Endodermal cell (in vitro differentiated cells): ENCODE results near the gene RNFT2. TPM values are rescaled to one million over a fixed set of nuclear protein-coding genes. Genes with fewer than 3 reads are reported as not detected.
A peak's percentile ranks its signal among the peaks of the same experiment; 100 is the strongest.

Experiments used
- DNase-seq: peaks from one replicate; pipeline ENCODE4 v3.0.0-alpha.2; 2017
- H3K27ac ChIP-seq: 2 replicates; pipeline ENCODE4 v1.5.1; 2013; ENCODE audit warnings: mild to moderate bottlenecking, low read depth, low read length, moderate library complexity
- H3K27me3 ChIP-seq: 2 replicates; pipeline ENCODE4 v1.6.1; 2013; ENCODE audit warnings: mild to moderate bottlenecking, low read length, moderate library complexity; ENCODE audit not compliant: insufficient read depth, control insufficient read depth, poor library complexity, severe bottlenecking
- H3K36me3 ChIP-seq: 2 replicates; pipeline ENCODE4 v1.7.0; 2013; ENCODE audit warnings: mild to moderate bottlenecking, low read length, moderate library complexity; ENCODE audit not compliant: control insufficient read depth, insufficient read depth
- H3K4me1 ChIP-seq: one replicate; pipeline ENCODE4 v1.7.0; 2013; ENCODE audit warnings: low read length; ENCODE audit not compliant: control insufficient read depth, insufficient read depth
- H3K4me3 ChIP-seq: 2 replicates; pipeline ENCODE4 v1.5.1; 2013; ENCODE audit warnings: mild to moderate bottlenecking, low read length, moderate library complexity
- H3K9ac ChIP-seq: 2 replicates; pipeline ENCODE4 v1.6.1; 2013; ENCODE audit warnings: mild to moderate bottlenecking, low read length, moderate library complexity; ENCODE audit not compliant: poor library complexity, severe bottlenecking; ENCODE audit errors: extremely low read depth
- H3K9me3 ChIP-seq: 2 replicates; pipeline ENCODE4 v1.6.1; 2013; ENCODE audit warnings: mild to moderate bottlenecking, low read length, moderate library complexity; ENCODE audit not compliant: control insufficient read depth
- H3K27ac Mint-ChIP-seq: 2 replicates; pipeline ENCODE4 v1.8.0; 2020; ENCODE audit warnings: mixed read lengths
- H3K27me3 Mint-ChIP-seq: 2 replicates; pipeline ENCODE4 v1.8.0; 2021; ENCODE audit warnings: mild to moderate bottlenecking, mixed read lengths; ENCODE audit not compliant: insufficient read depth
- H3K36me3 Mint-ChIP-seq: 2 replicates; pipeline ENCODE4 v1.8.0; 2020; ENCODE audit warnings: low read depth, mixed read lengths
- H3K4me1 Mint-ChIP-seq: 2 replicates; pipeline ENCODE4 v1.8.0; 2020; ENCODE audit warnings: mixed read lengths
- H3K4me3 Mint-ChIP-seq: 2 replicates; pipeline ENCODE4 v1.8.0; 2020; ENCODE audit warnings: mild to moderate bottlenecking, moderate library complexity, mixed read lengths
- H3K9me3 Mint-ChIP-seq: 2 replicates; pipeline ENCODE4 v1.8.0; 2020; ENCODE audit warnings: mild to moderate bottlenecking, mixed read lengths
- CTCF ChIP-seq: fragments of 200-600 bp; sonication (generic); conservative IDR thresholded peaks from 2 replicates; pipeline ENCODE4 v1.5.0; 2021; ENCODE audit warnings: antibody characterized with exemption, mild to moderate bottlenecking
- WGBS, 2 experiments: methylation state at CpG; one replicate each; pipeline versions ENCODE4 v1.1.5 to v1.1.7; 2013; ENCODE audit warnings: missing lambda C conversion rate in 2 of 2, mixed read lengths in 1 of 2; ENCODE audit not compliant: insufficient coverage in 1 of 2, insufficient read length in 1 of 2; 5-methylcytosine and 5-hydroxymethylcytosine counted together
- total RNA-seq, 2 donors: library from RNA; stranded (reverse); fragmentation: NEBNext Ultra II Directional in 1 of 2; extraction: Animal tissue kit (Norgen Biotek cat#: 25700) in 1 of 2; gene quantifications; 2 replicates in 1 of 2; 3 replicates in 1 of 2; pipeline ENCODE4 v1.2.1, GENCODE V29; 2021

Gene RNFT2
- total RNA-seq, 2 donors from 2014 or later = 28.0 to 51.2 TPM

DNA sequence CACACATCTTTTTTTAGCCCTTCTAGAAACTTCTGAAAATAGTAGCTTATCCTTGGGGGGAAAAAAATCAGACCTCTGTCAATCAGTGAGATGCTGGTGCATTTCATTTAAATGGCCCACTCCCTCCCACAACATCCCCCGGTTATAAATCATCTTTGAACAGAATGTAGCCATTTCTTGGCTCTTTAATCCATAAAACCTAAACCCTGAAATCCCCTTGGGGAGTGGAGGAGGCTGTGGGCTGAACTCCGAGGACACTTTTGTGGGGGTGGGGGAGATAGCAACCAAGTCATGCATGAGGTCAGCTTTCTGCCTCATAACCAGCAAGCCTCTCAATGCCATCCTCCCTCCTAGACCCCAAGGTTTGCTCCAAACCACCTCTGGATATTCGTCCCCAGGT is 122.1 kb downstream of the RNFT2 start:
- Mint-ChIP-seq H3K27ac (no peak overlapping the region), H3K4me3 (no peak overlapping the region)
- peaks cover 8% of the 10 kb centered on the region for H3K4me1 ChIP-seq

DNA sequence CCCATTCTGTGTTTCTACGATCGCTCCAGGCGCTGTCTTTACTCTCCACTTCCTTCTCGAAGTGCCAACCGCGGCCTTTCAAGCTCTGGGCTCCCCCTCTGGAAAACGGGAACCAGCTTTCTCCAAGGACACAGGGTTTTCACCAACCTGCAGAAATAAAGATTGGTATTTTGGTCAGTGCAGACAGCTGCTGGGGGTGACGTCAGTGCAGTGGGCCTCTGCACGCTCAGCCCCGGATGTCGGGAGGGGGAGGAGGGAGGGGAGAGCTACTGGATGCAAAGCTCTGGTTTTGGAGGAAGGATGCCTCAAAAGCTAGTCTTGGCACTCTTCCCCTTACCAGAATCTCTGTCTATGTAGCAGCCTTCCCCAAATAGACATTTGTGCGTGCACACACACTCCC is 123.2 kb downstream of the RNFT2 start:
- Histone ChIP-seq H3K4me3 (no peak overlapping the region), H3K36me3 (no peaks in the 10 kb centered on the region), H3K27me3 (no peaks in the 10 kb centered on the region), H3K4me1 (peaks cover 8% of the 10 kb centered on the region), H3K9ac (no peak overlapping the region), H3K27ac (no peak overlapping the region), H3K9me3 (no peaks in the 10 kb centered on the region)
- Mint-ChIP-seq H3K27me3 (no peaks in the 10 kb centered on the region), H3K36me3 (no peaks in the 10 kb centered on the region), H3K9me3 (no peaks in the 10 kb centered on the region), H3K27ac (no peak overlapping the region), H3K4me1 (peaks cover 4% of the 10 kb centered on the region), H3K4me3 (no peak overlapping the region)
- 73% methylated on average over 9 to 12 of the region's 12 CpGs for WGBS, 2 experiments
- peak; percentile 77 for DNase-seq
- no peak for TF ChIP-seq CTCF

More for the DNA sequence above, 122.1 kb downstream of the RNFT2 start:
- H3K9ac ChIP-seq = no peak overlapping the region
- no peaks in the 10 kb centered on the region for H3K27me3 ChIP-seq
- H3K36me3 ChIP-seq = no peaks in the 10 kb centered on the region
- H3K9me3 Mint-ChIP-seq = no peaks in the 10 kb centered on the region
- DNase-seq = no peak
- WGBS, 2 experiments = 60 to 94% methylated on average over 1 to 2 of the region's 3 CpGs
- TF ChIP-seq CTCF = no peak
- no peaks in the 10 kb centered on the region for H3K36me3 Mint-ChIP-seq
- no peaks in the 10 kb centered on the region for H3K27me3 Mint-ChIP-seq
- no peak overlapping the region for H3K4me3 ChIP-seq
- H3K9me3 ChIP-seq = no peaks in the 10 kb centered on the region
- no peak overlapping the region for H3K27ac ChIP-seq
- H3K4me1 Mint-ChIP-seq = peaks cover 4% of the 10 kb centered on the region

GRCh38 chr12:116862167-116862566 is 124.1 kb downstream of the RNFT2 start:
- WGBS, 2 experiments = 96 to 100% methylated on average over 2 to 4 of the region's 4 CpGs
- Mint-ChIP-seq H3K27me3 (no peaks in the 10 kb centered on the region), H3K27ac (no peak overlapping the region), H3K4me3 (no peak overlapping the region), H3K9me3 (no peaks in the 10 kb centered on the region), H3K36me3 (no peaks in the 10 kb centered on the region), H3K4me1 (peaks cover 9% of the 10 kb centered on the region)
- H3K4me1 ChIP-seq = peaks cover 8% of the 10 kb centered on the region
- H3K9me3 ChIP-seq = no peaks in the 10 kb centered on the region
- no peak overlapping the region for H3K27ac ChIP-seq
- no peak for DNase-seq
- no peak overlapping the region for H3K9ac ChIP-seq
- no peak overlapping the region for H3K4me3 ChIP-seq
- TF ChIP-seq CTCF = no peak
- no peaks in the 10 kb centered on the region for H3K36me3 ChIP-seq
- H3K27me3 ChIP-seq = no peaks in the 10 kb centered on the region
